Adrenal gland (tissue), 5 donors: Measurements from ENCODE around the gene LUC7L3.

ENCODE experiments used
- POLR2A ChIP-seq, 2 donors: fragments of 450-650 bp; IDR thresholded peaks; one replicate each; pipeline ENCODE4 v1.6.1; 2017; ENCODE audit warnings: antibody characterized with exemption in 2 of 2, mild to moderate bottlenecking in 2 of 2, moderate library complexity in 1 of 2
- TF ChIP-seq, protein P1 (sequence below), 6 experiments: fragments of 450-650 bp in 4 of 6; fragments of 200-600 bp in 2 of 6; sonication (generic) in 1 of 6; IDR thresholded peaks; 1 replicate in 5 of 6; 2 replicates in 1 of 6; pipeline versions ENCODE4 v1.5.1 to v1.8.0; 2016 to 2021; ENCODE audit warnings: antibody characterized with exemption in 6 of 6, mild to moderate bottlenecking in 2 of 6, moderate library complexity in 1 of 6
- donor health status: DM: no; HTN: no; CAD: no.

- TF ChIP-seq, protein P1, sequence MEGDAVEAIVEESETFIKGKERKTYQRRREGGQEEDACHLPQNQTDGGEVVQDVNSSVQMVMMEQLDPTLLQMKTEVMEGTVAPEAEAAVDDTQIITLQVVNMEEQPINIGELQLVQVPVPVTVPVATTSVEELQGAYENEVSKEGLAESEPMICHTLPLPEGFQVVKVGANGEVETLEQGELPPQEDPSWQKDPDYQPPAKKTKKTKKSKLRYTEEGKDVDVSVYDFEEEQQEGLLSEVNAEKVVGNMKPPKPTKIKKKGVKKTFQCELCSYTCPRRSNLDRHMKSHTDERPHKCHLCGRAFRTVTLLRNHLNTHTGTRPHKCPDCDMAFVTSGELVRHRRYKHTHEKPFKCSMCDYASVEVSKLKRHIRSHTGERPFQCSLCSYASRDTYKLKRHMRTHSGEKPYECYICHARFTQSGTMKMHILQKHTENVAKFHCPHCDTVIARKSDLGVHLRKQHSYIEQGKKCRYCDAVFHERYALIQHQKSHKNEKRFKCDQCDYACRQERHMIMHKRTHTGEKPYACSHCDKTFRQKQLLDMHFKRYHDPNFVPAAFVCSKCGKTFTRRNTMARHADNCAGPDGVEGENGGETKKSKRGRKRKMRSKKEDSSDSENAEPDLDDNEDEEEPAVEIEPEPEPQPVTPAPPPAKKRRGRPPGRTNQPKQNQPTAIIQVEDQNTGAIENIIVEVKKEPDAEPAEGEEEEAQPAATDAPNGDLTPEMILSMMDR (IDR thresholded peaks at IDR 0.05), result no peak
- TF ChIP-seq POLR2A (IDR thresholded peaks at IDR 0.05), result peak in 1 of 2 donors; percentile 76
These were observed 11.1 kb upstream of the LUC7L3 start for GRCh38 chr17:50708050-50709000.
